Stimulated activated CD8-positive, alpha-beta memory T cell treated with anti-CD3 and anti-CD28 coated beads, Interleukin-15, amount 100 ng/mL, for 24 hours (primary cell): ENCODE results near the gene OSMR.

ENCODE experiments used
- DNase-seq: peaks from one replicate; pipeline ENCODE4 v3.0.0-alpha.2; 2020; ENCODE audit warnings: low read depth

The OSMR gene

GRCh38 chr5:38871790-38872551 is 26.2 kb downstream of the OSMR start:
- DNase-seq: no peak

GRCh38 chr5:38872826-38873225 is 27.0 kb downstream of the OSMR start:
- no peak for DNase-seq

- no peak for DNase-seq
Measured at GRCh38 chr5:38874948-38875456, 29.2 kb downstream of the OSMR start.

- no peak for DNase-seq
Measured at GRCh38 chr5:38878391-38879077, 32.7 kb downstream of the OSMR start.

- no peak for DNase-seq
Measured at GRCh38 chr5:38879078-38879460, 33.3 kb downstream of the OSMR start.

GRCh38 chr5:38883842-38884241 is 38.0 kb downstream of the OSMR start:
- DNase-seq: no peak

GRCh38 chr5:38885208-38885607 is 39.4 kb downstream of the OSMR start:
- DNase-seq: no peak

GRCh38 chr5:38888041-38888440 is 42.2 kb downstream of the OSMR start:
- no peak for DNase-seq

- no peak for DNase-seq
Measured at GRCh38 chr5:38889424-38889823, 43.6 kb downstream of the OSMR start.

GRCh38 chr5:38891563-38891962 is 45.8 kb downstream of the OSMR start:
- DNase-seq: no peak

- no peak for DNase-seq
Measured at GRCh38 chr5:38892363-38892762, 46.6 kb downstream of the OSMR start.

GRCh38 chr5:38896760-38897159 is 50.9 kb downstream of the OSMR start:
- DNase-seq: no peak

GRCh38 chr5:38899936-38900335 is 54.1 kb downstream of the OSMR start:
- no peak for DNase-seq

GRCh38 chr5:38905516-38905915 is 59.7 kb downstream of the OSMR start:
- DNase-seq: no peak

- DNase-seq: no peak
Measured at GRCh38 chr5:38906503-38906902, 60.7 kb downstream of the OSMR start.

- DNase-seq: no peak
Measured at GRCh38 chr5:38911933-38912332, 66.1 kb downstream of the OSMR start.

GRCh38 chr5:38913714-38914113 is 67.9 kb downstream of the OSMR start:
- DNase-seq: no peak

- DNase-seq: no peak
Measured at GRCh38 chr5:38916802-38917201, 71.0 kb downstream of the OSMR start.

- no peak for DNase-seq
Measured at GRCh38 chr5:38921174-38921573, 75.4 kb downstream of the OSMR start.

GRCh38 chr5:38922199-38922598 is 76.4 kb downstream of the OSMR start:
- DNase-seq: no peak

GRCh38 chr5:38923661-38924451 is 78.0 kb downstream of the OSMR start:
- DNase-seq: no peak

GRCh38 chr5:38925154-38925925 is 79.5 kb downstream of the OSMR start:
- DNase-seq: no peak
